GM18499 (cell line): ENCODE measurements around the gene HTRA3.

Experiments
- ATAC-seq: cut with Tn5 transposase; IDR thresholded peaks from one replicate; pipeline ENCODE4 v1.9.1; 2021; ENCODE audit warnings: moderate number of reproducible peaks; ENCODE audit not compliant: insufficient read depth, unreplicated experiment

HTRA3 gene

DNA sequence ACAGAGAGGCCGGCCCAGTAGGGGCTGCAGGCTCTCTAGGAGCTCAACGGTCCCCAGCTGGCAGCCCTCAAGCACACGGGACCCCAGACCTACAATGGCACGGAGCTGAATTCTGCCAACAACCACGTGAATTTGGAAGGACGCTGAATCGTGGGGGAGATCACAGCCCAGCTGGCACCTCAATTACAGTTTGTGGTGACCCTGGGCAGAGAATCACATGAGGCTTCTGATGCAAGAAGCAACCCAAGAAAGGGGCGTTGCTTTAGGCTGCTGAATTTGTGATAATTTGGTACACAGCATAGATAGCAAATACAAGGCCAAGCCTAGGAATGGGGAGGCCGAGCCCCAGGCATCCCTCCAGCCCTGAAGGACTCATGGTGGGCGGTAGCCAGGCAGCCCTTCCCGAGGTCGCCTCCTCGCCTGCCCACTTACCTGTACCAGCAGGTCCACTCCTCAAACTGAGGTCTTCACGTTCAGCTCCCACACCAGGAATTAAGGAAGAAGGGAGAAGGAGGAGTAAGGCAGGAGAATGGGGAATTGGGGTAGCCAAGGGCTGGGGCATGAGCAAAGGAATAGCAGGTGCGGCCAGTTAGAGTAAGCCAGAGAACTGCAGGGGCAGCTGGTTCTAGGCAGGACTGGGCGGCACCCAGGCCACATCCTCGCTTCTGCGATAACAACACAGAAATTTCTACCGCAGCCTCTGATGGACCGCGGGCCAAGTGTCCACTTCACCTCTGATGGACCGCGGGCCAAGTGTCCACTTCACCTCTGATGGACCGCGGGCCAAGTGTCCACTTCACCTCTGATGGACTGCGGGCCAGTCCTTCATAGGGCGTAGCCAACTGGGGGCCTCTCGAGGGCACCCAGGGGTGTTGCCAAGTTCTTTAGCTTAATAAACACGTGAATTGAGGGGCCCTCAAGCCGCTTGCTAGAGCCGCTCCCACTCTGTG lies 23.4 kb upstream of the HTRA3 start:
- ATAC-seq, result no peak

DNA sequence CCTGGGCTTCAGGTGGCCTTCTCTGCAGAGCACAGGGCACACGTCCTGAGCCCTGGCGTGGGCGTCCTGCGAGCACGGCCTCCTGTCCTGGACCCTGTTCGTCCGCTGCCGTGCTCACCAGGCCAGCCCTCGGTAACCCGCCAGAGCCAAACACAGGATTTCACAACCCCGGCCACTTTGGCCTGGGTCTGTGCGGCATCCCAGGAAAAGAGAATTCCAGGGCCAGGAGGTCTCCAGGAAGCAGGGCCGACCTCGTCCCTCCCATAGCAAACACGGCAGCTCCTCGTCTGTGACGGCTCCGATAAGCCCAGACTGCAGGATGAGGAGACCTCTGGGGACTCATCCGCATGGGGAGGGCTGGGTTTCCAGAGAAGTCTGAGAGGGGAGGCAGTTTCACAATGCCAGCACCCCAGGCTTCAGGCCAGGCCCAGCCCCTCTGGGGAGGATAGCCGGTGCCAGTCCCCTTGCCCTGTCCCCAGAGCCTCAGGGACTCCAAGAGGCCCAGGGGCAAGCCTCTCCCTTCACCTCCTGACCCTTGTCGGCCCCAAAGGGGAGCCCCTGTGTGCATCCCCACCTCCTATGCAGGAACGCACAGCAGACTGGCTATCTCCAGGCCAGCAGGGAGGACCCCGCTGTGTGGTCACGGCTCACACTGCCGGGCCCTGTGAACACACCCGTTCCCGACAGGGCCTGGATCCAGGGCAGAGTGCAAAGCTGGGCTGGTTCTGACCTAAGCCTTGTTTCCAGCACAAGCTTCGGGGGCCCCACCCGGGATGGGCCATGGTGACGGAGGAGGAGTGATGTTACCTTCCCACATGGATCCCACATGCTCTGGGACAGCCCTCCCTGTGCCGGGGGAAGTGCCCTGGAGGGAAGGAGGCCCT lies 22.3 kb upstream of the HTRA3 start:
- ATAC-seq, result no peak

DNA sequence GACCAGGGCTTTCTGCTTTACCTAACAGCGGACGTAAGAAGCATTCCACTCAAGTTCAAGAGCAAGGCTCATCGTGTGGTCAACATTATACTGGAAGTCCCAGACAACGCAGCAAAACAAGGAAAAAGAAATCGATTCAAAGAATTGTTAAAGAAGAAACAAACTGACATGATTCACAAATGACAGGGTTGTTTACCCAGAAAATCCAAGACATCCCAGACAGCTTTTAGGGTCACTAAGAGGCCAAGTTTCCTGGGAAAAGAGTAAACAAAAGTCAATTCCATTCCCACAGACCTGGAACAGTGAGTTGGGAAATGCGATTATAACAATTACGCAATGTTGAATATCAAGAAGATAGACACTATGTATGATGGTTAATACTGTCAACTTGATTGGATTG lies 21.5 kb upstream of the HTRA3 start:
- no peak for ATAC-seq

DNA sequence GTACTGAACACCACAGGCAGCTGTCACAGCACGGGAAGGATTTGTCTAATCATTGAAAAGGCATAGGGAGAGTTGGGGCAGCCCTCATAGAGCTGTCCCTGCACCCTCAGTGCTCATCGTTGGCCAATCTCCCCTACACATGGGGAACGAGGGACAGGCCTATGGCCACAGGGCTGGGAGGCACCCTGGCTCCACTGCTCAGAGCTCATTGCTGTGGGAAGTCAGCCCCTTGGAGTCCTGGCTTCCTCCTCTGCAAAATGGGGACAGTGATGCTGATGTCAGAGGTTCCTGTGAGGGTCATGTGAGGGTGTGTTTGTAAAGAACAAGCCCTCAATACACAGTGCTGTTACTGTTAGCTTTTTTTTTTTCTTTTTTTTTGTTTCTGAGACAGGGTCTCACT lies 19.3 kb upstream of the HTRA3 start:
- ATAC-seq, result no peak

DNA sequence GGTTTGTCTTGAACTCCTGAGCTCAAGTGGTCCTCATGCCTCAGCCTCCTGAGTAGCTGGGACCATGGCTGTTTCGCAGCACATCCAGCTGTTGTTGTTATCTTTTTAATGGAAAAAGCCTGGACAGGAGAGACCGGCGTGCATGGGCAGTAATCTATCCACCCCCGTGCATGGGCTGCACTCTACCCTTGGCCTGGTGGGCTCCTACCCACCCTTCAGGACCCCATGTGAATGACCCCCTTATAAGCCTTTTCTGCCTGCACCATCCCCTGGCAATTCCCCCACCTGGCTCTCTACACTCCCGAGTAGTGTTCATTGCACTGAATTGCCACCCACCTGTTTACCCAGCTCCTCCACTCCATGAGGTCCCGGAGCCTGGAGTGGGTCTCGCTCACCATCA lies 18.9 kb upstream of the HTRA3 start:
- no peak for ATAC-seq

DNA sequence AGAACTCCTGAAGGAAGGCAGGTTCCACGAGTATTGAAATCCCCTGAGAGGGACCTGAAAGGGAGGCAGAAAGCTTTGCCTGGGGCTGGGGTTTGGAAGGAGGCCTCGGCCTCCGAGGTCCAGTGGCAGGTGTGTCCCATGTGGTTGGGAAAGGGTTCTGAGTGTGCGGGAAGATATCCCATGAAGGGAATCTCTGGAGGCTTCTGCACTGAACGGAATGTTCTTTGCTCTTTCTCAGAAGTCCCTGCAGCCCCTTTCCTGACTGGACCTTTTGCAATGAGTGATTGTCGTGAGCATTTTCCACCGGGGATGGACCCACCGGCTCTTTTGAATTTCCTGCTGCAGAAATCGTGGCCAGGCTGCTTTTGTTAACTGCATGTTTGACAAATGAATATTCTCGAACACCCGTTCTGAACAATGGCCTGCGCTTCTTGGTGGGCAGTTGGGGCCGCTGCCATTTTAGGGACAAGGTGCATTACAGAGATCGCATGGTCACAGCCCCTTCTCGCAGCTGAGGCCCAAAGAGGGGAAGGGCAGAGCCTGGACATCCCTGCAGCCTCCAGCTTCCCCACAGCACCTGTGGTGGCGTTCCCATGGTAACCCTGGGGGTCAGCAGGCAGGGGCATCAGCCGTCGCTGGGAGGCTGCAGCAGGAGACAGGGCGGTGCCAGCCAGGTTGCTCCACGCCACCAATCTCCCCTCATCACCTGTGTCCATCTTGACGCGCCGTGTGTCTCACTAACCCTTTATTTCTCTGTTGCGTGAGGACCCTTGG lies 18.3 kb upstream of the HTRA3 start:
- ATAC-seq, result no peak

DNA sequence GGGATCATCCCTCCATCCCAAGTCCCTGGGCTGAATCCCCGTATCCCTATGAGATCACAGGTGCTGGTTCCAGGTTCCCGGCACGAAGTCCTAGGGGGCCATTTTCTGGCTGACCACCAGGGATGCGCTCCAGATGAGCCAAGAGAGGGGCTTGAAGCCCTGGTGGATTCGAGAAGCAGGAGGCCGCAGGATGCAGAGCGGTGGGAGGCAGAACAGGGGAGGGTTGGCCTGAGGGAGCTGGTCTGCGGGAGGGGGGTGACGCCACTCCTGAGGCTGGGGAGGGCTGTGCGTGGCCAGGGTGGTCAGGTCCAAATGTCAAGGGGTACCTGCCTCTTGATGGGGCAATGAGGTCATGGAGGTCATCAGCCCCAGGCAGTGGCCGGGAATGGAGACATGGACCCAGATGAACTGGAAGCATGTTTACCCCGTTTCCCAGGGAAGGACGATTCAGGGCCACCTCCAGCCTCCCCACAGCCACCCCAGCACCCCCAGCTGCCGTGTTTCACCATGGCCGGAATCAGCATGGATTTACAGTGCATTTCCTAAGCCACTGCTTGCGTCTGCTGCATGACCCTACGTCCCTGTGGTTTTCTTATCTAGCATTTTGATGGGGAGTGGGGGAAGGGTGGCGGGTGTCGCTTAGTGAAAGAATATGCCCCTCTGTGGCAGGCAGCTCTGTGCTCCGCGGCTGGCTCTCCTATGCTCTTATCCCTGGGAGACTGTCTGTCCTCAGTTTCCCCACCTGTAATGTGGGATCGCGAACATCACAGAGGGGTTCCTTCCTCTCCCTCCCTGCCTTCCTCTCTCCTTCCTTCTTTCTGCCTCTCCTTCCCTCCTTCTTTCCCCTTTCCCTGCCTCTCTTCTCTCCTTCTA lies 17.0 kb upstream of the HTRA3 start:
- ATAC-seq, result no peak

DNA sequence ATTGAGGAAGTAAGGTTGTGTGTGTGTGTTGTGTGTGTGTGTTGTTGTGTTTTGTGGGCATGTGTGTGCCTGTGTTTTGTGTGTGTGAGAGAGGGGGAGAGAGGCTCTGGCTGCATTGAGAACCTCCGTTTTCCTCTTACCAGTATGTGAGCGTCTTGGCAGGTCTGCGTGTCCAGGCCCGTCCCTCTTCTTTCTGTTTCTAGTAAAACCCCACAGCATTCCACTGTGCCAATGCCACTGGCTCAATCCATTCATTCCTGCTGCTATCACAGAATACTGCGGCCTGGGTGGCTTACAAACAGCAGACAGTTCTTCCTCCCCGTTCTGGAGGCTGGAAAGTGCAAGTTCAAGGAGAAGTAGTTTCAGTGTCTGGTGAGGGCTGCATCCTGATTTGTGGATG lies 15.5 kb upstream of the HTRA3 start:
- ATAC-seq, result no peak

DNA sequence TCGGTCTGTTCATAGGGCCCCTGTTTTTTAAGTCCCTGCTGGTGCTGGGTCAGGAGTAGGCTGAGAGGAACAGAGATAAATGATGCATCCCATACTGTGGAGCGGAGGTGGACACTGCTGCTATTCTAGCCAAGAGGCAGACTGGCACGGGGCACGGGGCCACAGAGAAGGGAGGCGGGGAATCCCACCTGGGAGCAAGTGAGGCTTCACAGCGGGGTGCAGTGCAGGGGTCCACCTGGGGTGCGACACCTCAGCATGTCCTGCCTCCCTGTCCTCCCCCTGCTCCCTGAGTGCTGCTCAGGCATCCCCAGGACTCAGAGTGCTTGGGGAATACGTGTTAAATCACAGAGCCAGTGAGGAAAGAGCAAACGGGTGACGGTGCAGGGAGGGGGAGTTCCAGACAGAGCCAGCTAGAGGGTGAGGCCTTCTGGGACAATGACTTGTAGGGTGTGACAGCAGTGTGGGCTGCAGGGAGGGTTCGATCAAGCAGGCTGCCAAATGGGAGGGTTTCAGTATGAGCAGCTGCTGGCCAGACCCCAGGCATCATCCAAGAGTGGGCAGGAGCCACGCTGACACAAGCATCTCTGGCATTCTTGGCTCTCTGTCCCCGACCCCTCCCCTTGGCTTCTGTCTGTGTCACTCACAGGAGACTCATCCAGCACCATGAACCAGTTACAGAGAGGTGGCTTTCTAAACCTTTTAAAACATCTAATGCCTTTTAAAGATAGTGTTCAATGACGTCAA lies 13.7 kb upstream of the HTRA3 start:
- ATAC-seq, result no peak

DNA sequence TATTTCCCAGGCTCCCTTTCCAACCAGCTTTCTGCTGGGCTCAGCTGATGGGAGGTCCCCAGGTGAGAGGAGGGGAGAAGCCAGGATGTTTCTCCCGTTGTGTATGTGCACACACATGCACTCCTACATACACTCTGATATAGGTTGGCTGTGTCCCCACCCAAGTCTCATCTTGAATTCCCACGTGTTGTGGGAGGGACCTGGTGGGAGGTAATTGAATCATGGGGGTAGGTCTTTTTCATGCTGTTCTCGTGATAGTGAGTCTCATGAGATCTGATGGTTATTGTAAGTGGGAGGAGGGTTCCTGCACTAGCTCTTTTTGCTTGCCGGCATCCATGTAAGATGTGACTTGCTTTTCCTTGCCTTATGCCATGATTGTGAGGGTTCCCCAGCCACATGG lies 11.7 kb upstream of the HTRA3 start:
- no peak for ATAC-seq

DNA sequence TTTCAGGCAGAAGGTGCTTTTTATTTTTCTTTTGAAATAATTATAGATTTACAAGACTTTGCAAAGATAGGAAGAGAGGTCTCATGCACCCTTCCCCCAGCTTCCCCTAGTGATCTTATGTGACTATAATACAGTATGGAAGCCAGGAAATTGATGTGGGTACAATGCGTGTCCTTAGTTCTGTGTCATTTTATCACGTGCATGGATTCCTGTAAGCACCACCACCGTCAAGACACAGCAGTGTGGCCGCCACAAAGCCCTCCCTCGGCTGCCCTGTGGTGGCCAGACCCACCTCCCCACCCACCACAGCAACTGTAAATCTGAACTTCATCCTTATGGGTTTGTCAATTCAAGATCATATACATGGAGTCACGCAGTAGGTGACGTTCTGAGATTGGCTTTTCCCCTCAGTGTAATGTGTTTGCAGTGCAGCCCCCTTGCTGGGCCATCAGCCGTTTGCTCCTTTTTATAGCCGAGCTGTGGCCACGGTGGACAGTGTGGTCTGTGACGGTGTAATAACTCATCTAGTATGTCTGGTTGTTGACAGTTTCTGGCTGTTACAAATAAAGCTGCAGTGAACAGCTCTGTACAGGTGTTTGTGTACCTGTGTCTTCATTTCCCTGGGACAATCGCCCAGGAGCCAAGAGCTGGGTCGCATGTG lies 10.9 kb upstream of the HTRA3 start:
- no peak for ATAC-seq

DNA sequence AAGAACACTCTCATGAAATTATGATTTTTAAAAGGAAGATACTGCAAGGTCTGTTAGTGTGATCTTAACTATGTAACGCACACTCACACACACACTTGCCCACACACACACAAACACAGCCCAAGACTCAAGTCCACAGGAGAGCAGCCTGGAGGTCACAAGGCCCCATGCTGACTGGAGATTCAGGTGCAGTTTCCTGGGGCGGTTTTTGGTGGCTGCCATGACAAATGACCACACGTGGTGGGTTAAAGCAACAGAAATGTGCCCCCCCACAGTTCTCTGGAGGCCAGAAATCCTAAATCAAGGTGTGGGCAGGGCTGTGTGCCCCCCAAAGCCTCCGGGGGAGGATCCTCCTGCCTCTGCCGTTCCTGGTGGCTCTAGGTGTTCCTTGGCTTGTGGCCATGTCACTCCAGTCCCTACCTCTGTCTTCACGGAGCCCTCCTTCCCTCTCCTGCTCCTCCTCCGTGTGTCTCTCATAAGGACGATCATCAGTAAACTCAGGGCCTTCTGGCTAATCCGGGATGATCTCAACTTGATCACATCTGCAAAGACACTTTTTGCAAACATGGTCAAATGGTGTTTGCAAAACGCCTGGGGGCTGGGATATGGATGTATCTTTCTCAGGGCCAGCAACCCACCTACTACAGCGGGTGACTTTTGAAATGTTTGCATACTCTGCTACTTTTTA lies 9.7 kb upstream of the HTRA3 start:
- no peak for ATAC-seq

DNA sequence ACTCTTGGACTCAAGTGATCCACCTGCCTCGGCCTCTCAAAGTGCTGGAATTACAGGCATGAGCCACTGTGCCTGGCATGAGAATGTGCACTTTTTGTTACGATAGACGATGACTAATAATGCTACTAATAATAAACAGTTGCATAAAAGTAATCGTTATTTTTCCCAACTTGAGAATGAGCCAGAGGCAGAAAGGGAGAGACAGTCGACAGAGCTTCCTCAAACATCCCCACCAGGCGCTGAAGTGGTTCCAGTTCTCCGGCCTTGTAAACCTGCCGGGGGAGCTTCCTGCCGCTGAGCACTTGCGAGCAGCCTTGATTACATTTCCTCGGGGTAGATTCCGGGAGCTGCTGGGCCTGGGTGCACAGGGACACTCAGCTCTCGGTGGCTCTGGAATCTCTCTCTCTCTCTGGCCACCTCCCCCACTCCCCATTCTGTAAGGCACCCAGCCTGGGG lies 8.9 kb upstream of the HTRA3 start:
- ATAC-seq, result no peak

DNA sequence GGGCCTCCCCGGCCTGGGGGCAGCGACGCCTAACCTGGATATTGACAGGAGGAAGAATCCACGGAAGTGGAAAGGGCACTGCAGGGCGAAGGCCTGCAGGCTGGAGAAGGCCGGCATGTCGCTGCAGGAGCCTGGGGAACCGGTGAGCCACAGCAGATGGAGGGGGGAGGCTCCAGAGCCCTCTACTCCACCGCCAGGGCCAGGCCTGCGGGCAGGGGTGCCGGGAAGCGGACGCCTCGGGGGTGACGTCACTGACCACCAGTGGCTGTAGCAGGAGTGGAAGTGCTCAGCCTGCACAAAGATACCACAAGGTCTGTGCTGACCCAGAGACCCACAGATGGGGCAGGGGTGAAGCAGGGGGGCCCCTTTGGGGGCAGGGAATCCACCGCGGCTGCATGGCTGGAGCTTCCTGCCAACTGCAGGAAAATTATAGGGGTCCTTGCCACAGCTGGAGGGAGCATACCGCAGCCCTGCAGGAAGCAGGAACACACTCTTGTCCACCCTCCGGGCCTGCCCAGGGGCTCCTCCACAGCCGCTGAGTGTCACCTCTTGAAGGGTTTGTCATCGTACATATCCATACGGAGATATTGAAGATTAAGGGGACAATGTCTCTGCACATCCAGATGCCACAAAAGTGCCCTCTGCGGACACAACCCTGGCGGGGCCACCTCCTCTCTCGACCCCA lies 7.6 kb upstream of the HTRA3 start:
- ATAC-seq, result no peak

DNA sequence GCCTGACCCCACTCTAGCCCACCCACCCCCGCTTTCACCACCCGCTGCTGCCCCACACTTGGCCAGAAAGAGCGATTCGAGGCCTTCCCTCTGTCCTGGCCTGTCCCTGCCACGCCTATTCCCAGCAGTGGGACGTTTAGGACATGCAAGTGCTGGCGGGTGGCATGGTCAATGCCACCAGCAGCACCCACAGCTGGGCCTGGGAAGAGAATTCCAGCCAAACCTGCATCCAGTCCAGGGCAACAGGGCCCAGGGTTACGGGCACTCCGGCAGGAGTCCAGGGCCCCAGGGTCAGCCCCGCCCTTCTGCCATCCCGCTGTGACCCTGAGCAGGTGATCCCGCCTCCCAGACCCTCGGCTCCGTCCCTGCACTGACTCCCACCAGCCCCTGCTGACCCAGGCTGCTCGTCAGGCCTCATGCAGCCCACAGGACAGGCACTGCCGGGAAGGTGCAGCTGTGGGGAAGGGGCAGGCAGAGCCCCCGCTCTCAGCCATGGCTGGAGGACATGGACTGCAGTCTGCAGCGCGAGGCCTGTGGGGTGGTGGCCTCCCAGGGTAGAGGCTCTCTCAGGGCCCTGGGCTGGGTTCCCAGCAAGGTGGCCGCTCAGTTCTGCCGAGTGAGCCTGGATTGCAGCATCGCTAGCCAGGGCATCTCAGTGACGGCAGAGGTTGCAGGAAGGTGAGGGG lies 6.8 kb upstream of the HTRA3 start:
- ATAC-seq, result no peak

DNA sequence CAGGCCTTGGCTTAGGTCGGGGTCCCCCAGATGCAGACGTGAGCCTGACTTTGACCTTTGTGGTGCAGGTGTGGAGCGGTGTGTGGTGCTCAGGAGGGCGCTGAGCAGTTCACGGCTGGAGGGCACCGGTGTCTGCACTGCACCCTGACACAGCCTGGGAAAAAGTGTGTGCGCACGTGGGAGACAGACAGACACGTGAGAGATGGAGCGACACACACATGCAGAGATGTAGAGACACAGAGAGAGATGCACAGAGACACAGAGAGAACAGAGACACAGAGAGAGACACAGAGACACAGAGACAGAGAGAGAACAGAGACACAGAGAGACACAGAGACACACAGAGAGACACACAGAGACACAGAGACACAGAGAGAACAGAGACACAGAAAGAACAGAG lies 6.2 kb upstream of the HTRA3 start:
- ATAC-seq, result no peak

DNA sequence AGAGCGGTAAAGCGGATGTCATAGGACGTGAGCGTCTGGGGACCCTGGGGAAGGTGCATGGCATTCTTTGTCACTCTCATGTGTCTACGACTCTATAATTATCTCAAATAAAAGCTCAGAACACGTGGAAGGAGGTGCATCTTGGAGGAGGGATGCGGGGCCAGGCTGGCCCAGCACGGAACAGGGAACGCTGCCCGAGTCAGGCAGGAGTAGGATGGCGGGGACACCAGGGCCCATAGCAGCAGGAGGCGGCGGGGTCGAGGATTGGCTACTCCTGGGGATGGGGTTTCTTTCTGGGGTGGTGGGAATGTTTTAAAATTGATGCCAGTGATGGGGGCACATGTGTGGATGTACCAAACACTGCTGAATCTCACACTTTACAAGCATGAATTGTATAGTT lies 5.4 kb upstream of the HTRA3 start:
- ATAC-seq, result no peak
